Measurements from ENCODE around the gene CACNG5. TPM values are rescaled to one million over a fixed set of nuclear protein-coding genes. Genes with fewer than 3 reads are reported as not detected.

The CACNG5 gene
- total and polyA plus RNA-seq, 8 donors, result not detected

DNA sequence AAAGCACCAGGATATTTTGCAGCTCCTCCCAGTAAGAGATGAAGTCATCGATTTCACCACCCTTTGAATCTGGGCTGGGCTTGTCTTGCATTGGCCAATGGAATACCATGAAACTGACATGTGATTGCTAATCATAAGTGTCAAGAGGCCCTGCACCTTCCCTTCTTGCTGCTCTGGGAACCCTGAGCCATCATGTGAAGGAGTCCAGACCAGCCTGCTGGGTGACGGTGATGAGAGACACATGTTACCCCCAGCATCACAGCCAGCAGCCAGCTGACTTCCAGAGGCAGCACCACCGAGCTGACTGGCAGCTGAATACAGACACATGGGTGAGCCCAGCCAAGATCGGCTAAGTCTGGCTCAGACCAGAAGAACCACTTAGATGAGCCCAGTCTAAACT is 86.0 kb downstream of the CACNG5 start:
- H3K4me3 ChIP-seq, result no peak overlapping the region
- no peaks in the 10 kb centered on the region for H3K36me3 ChIP-seq
- DNase-seq, result no peak
- H3K9me3 ChIP-seq, result no peaks in the 10 kb centered on the region
- H3K27me3 ChIP-seq, result no peaks in the 10 kb centered on the region
- intact Hi-C loops (cut with DNase I), result no loop called here
- H3K27ac ChIP-seq, result no peak overlapping the region
- TF ChIP-seq, protein P1, sequence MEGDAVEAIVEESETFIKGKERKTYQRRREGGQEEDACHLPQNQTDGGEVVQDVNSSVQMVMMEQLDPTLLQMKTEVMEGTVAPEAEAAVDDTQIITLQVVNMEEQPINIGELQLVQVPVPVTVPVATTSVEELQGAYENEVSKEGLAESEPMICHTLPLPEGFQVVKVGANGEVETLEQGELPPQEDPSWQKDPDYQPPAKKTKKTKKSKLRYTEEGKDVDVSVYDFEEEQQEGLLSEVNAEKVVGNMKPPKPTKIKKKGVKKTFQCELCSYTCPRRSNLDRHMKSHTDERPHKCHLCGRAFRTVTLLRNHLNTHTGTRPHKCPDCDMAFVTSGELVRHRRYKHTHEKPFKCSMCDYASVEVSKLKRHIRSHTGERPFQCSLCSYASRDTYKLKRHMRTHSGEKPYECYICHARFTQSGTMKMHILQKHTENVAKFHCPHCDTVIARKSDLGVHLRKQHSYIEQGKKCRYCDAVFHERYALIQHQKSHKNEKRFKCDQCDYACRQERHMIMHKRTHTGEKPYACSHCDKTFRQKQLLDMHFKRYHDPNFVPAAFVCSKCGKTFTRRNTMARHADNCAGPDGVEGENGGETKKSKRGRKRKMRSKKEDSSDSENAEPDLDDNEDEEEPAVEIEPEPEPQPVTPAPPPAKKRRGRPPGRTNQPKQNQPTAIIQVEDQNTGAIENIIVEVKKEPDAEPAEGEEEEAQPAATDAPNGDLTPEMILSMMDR (IDR thresholded peaks at IDR 0.05), result no peak
- ATAC-seq, result no peak
- no peaks in the 10 kb centered on the region for H3K4me1 ChIP-seq

DNA sequence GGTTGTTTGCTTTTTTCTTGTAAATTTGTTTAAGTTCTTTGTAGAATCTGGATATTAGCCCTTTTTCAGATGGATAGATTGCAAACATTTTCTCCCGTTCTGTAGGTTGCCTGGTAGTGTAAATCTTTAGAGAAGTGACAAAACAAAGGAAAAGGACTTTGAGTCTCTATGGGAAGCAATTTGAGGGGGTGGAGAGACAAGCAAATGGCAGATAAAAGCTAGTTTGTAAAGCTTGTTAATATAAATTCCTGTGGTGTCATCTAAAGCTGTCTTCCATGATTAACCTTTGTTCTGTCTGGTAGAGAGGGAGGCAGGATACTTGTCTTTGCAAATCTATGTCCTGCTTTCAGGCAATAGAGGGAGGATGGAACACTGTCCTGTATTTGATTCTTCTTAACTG is 89.0 kb downstream of the CACNG5 start:
- Histone ChIP-seq H3K27me3 (no peaks in the 10 kb centered on the region), H3K9me3 (no peaks in the 10 kb centered on the region), H3K4me1 (no peaks in the 10 kb centered on the region), H3K27ac (no peak overlapping the region), H3K36me3 (no peaks in the 10 kb centered on the region), H3K4me3 (no peak overlapping the region)
- intact Hi-C loops (cut with DNase I), result no loop called here
- TF ChIP-seq, protein P1 (IDR thresholded peaks at IDR 0.05), result no peak
- no peak for ATAC-seq
- DNase-seq, result no peak

DNA sequence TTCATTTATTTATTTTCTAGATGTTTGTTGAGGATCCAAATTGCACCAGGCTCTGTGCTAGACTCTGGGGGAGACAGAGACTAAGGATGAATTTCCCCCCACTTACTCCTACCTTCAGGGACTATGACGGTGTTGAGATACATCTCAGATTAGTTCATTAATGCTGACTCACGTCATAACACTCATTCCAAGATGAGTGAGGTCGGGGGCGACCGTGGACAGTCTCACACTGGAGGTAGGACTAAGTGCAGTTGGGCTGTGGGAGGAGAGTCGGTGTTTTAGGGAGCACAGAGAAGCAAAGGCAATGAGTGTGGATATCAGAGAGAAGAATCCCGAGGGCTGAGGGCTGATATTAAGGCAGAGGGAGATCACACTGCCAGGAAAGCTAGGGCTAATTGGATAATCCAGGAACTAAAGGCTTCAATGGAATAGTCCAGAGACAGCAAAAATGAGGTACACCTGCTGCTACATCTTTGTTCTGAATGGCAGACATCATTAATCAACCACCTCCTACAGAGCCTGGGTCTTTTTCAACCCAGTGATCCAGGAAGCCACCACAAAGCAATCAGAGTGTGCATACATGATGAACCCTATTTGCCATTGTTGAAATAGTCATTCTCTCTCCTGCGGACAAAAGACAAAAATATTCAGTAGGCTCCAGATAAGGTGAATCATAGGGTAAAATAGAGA is 91.0 kb downstream of the CACNG5 start:
- H3K27me3 ChIP-seq, result peaks cover 0 to 1% of the 10 kb centered on the region in 2 donors
- H3K36me3 ChIP-seq, result no peaks in the 10 kb centered on the region
- H3K4me3 ChIP-seq, result no peak overlapping the region
- TF ChIP-seq, protein P1 (IDR thresholded peaks at IDR 0.05), result no peak
- no peaks in the 10 kb centered on the region for H3K9me3 ChIP-seq
- DNase-seq (no peak), ATAC-seq (no peak)
- intact Hi-C loops (cut with DNase I), result no loop called here
- H3K27ac ChIP-seq, result no peak overlapping the region
- no peaks in the 10 kb centered on the region for H3K4me1 ChIP-seq

DNA sequence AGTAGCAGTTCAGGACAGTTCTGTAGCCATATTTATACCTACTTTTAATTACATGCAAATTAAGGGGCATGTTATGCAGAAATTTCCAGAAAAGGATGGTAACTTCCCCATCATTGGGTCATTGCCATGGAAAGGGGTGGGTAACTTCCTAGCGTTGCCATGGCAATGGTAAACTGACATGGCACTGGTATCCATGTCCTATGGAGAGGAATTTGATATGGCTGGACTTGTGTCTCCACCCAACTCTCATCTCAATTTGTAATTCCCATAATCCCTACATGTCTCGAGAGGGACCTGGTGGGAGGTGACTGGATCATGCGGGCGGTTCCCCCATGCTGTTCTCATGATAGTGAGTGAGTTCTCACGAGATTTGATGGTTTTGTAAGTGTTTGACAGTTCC is 94.0 kb downstream of the CACNG5 start:
- Histone ChIP-seq H3K4me1 (no peaks in the 10 kb centered on the region), H3K36me3 (no peaks in the 10 kb centered on the region), H3K9me3 (no peaks in the 10 kb centered on the region), H3K4me3 (no peak overlapping the region), H3K27ac (no peak overlapping the region), H3K27me3 (peaks cover 0 to 5% of the 10 kb centered on the region in 2 donors)
- TF ChIP-seq, protein P1 (IDR thresholded peaks at IDR 0.05), result no peak
- DNase-seq (peak in 1 of 4 donors; percentile 11), ATAC-seq (no peak)
- intact Hi-C loops (cut with DNase I), result no loop called here

DNA sequence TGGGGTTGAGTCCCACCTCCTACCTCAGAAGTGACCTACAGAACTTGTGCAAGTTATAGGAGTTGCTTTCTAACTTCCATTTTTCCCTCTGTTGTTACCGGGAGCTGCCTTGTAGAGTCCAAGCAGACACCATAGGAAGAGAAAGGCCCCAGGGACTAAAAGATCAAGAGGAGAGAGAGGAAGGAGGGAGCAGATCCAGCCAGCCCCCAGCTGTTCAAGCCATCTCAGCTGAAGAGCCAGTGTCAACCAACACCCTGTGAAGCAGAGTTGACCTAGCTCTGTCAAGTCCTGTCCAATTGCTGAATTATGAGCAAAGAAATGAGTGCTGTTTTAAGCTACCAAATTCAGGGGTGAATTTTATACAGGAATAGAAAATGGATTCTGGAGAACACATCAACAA is 94.7 kb downstream of the CACNG5 start:
- Histone ChIP-seq H3K36me3 (no peaks in the 10 kb centered on the region), H3K9me3 (no peaks in the 10 kb centered on the region), H3K27ac (no peak overlapping the region), H3K27me3 (peaks cover 0 to 5% of the 10 kb centered on the region in 2 donors), H3K4me3 (no peak overlapping the region), H3K4me1 (no peaks in the 10 kb centered on the region)
- intact Hi-C loops (cut with DNase I), result no loop called here
- ATAC-seq, result no peak
- TF ChIP-seq, protein P1 (IDR thresholded peaks at IDR 0.05), result no peak
- DNase-seq, result peak in 1 of 4 donors; percentile 1
